ENCODE measurements around the gene GRIK3.

DNA sequence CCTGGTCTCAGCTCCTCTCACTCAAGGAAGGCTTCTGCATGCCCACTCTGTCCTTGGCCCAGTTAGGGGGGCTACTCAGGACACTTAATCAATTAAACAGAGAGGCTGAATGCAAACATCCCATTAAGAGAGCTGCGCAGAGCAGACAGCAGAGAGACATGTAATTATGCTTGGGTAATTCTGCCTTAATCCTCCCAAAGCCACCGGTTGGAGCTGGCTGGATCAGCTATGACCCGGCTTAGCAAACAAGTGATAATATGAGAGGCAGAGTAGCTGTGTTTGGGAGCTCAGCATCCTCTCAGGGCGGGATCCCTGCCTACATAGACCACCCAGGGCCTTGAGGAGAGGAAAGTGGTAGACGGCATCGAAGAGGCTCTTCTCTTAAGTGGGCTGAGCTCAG, 183.2 kb downstream of the GRIK3 start:
- TF ChIP-seq, protein P1, sequence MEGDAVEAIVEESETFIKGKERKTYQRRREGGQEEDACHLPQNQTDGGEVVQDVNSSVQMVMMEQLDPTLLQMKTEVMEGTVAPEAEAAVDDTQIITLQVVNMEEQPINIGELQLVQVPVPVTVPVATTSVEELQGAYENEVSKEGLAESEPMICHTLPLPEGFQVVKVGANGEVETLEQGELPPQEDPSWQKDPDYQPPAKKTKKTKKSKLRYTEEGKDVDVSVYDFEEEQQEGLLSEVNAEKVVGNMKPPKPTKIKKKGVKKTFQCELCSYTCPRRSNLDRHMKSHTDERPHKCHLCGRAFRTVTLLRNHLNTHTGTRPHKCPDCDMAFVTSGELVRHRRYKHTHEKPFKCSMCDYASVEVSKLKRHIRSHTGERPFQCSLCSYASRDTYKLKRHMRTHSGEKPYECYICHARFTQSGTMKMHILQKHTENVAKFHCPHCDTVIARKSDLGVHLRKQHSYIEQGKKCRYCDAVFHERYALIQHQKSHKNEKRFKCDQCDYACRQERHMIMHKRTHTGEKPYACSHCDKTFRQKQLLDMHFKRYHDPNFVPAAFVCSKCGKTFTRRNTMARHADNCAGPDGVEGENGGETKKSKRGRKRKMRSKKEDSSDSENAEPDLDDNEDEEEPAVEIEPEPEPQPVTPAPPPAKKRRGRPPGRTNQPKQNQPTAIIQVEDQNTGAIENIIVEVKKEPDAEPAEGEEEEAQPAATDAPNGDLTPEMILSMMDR (IDR thresholded peaks at IDR 0.05; ENCODE audit: low read depth, low read length), result no peak
- no peak for TF ChIP-seq EZH2phosphoT487 (IDR thresholded peaks at IDR 0.05; ENCODE audit: low read depth)
